Ishikawa (cell line): ENCODE data around the gene RFESD.

Experiments
- CEBPB ChIP-seq: IDR thresholded peaks from 2 replicates; pipeline ENCODE4 v1.6.1; 2012
- CREB1 ChIP-seq: IDR thresholded peaks from 2 replicates; pipeline ENCODE4 v1.6.1; 2012; ENCODE audit warnings: low read depth
- EGR1 ChIP-seq: IDR thresholded peaks from 2 replicates; pipeline ENCODE4 v1.6.1; 2012
- EP300 ChIP-seq: IDR thresholded peaks from 2 replicates; pipeline ENCODE4 v1.6.1; 2012; ENCODE audit warnings: borderline replicate concordance
- FOXM1 ChIP-seq: IDR thresholded peaks from 2 replicates; pipeline ENCODE4 v1.6.1; 2012; ENCODE audit warnings: low read depth, borderline replicate concordance
- NFIC ChIP-seq: IDR thresholded peaks from 2 replicates; pipeline ENCODE4 v1.6.1; 2012
- RAD21 ChIP-seq: IDR thresholded peaks from 2 replicates; pipeline ENCODE4 v1.6.1; 2012; ENCODE audit warnings: low read depth
- TAF1 ChIP-seq: IDR thresholded peaks from 2 replicates; pipeline ENCODE4 v1.6.1; 2012; ENCODE audit warnings: low read depth, mild to moderate bottlenecking
- TCF12 ChIP-seq: IDR thresholded peaks from 2 replicates; pipeline ENCODE4 v1.6.1; 2012; ENCODE audit warnings: low read depth
- TEAD4 ChIP-seq: IDR thresholded peaks from 2 replicates; pipeline ENCODE4 v1.6.1; 2012
- YY1 ChIP-seq: IDR thresholded peaks from 2 replicates; pipeline ENCODE4 v1.6.1; 2012; ENCODE audit warnings: low read depth
- ZBTB7A ChIP-seq: IDR thresholded peaks from 2 replicates; pipeline ENCODE4 v1.6.1; 2012; ENCODE audit warnings: low read depth
- TF ChIP-seq, protein P1 (sequence below): IDR thresholded peaks from 2 replicates; pipeline ENCODE4 v1.6.1; 2012
- TF ChIP-seq, protein P2 (sequence below): IDR thresholded peaks from 2 replicates; pipeline ENCODE4 v1.6.1; 2012
- TF ChIP-seq, protein P3 (sequence below): IDR thresholded peaks from 2 replicates; pipeline ENCODE4 v1.6.1; 2012; ENCODE audit warnings: low read depth, mild to moderate bottlenecking

The RFESD gene

GRCh38 chr5:95638632-95639031, 7.9 kb upstream of the RFESD start:
- no peak for TF ChIP-seq CEBPB
- no peak for TF ChIP-seq YY1
- TF ChIP-seq NFIC: no peak
- TF ChIP-seq, protein P1, sequence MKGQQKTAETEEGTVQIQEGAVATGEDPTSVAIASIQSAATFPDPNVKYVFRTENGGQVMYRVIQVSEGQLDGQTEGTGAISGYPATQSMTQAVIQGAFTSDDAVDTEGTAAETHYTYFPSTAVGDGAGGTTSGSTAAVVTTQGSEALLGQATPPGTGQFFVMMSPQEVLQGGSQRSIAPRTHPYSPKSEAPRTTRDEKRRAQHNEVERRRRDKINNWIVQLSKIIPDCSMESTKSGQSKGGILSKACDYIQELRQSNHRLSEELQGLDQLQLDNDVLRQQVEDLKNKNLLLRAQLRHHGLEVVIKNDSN: no peak
- TF ChIP-seq, protein P2, sequence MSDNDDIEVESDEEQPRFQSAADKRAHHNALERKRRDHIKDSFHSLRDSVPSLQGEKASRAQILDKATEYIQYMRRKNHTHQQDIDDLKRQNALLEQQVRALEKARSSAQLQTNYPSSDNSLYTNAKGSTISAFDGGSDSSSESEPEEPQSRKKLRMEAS: no peak
- no peak for TF ChIP-seq TEAD4
- TF ChIP-seq CREB1: no peak
- TF ChIP-seq ZBTB7A: no peak
- TF ChIP-seq EP300: no peak
- no peak for TF ChIP-seq TCF12
- TF ChIP-seq, protein P3, sequence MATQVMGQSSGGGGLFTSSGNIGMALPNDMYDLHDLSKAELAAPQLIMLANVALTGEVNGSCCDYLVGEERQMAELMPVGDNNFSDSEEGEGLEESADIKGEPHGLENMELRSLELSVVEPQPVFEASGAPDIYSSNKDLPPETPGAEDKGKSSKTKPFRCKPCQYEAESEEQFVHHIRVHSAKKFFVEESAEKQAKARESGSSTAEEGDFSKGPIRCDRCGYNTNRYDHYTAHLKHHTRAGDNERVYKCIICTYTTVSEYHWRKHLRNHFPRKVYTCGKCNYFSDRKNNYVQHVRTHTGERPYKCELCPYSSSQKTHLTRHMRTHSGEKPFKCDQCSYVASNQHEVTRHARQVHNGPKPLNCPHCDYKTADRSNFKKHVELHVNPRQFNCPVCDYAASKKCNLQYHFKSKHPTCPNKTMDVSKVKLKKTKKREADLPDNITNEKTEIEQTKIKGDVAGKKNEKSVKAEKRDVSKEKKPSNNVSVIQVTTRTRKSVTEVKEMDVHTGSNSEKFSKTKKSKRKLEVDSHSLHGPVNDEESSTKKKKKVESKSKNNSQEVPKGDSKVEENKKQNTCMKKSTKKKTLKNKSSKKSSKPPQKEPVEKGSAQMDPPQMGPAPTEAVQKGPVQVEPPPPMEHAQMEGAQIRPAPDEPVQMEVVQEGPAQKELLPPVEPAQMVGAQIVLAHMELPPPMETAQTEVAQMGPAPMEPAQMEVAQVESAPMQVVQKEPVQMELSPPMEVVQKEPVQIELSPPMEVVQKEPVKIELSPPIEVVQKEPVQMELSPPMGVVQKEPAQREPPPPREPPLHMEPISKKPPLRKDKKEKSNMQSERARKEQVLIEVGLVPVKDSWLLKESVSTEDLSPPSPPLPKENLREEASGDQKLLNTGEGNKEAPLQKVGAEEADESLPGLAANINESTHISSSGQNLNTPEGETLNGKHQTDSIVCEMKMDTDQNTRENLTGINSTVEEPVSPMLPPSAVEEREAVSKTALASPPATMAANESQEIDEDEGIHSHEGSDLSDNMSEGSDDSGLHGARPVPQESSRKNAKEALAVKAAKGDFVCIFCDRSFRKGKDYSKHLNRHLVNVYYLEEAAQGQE: no peak

GRCh38 chr5:95641741-95642220, 4.8 kb upstream of the RFESD start:
- TF ChIP-seq EGR1 (no peak), FOXM1 (no peak), YY1 (no peak), EP300 (no peak), CREB1 (no peak), CEBPB (no peak), NFIC (no peak), TCF12 (no peak), TAF1 (no peak), RAD21 (no peak), ZBTB7A (no peak), TEAD4 (no peak)
- TF ChIP-seq, protein P1: no peak
- TF ChIP-seq, protein P3: no peak
- TF ChIP-seq, protein P2: no peak

GRCh38 chr5:95643152-95643551, 3.4 kb upstream of the RFESD start:
- TF ChIP-seq YY1: no peak

GRCh38 chr5:95644351-95645042, 2.1 kb upstream of the RFESD start:
- TF ChIP-seq YY1 (no peak), RAD21 (peak; percentile 88)

GRCh38 chr5:95647886-95648860, 1.6 kb downstream of the RFESD start:
- TF ChIP-seq, protein P1: no peak
- TF ChIP-seq, protein P2: no peak
- TF ChIP-seq, protein P3: no peak
- TF ChIP-seq FOXM1 (no peak), TAF1 (no peak), ZBTB7A (no peak), NFIC (no peak), YY1 (no peak), TEAD4 (no peak)
